ENCODE data around the gene MRGPRE.
"Not testable (repeated sequence)": the region's sequence is repeated elsewhere in the genome, so short reads cannot be mapped to it uniquely, and the experiment has no call there.

MRGPRE gene

GRCh38 chr11:3231851-3232744 lies at the start of gene MRGPRE:
Gene MRGPRE (minus strand): TSS chr11:3232417. CDS start chr11:3228799, 3,618 bp downstream.
- DNase-seq (ENCODE audit: low read depth, low spot score): no peak

- DNase-seq (ENCODE audit: low read depth, low spot score): not testable (repeated sequence)
These were observed 48.9 kb upstream of the MRGPRE start for GRCh38 chr11:3281146-3281545.

- DNase-seq (ENCODE audit: low read depth, low spot score): not testable (repeated sequence)
These were observed 48.4 kb upstream of the MRGPRE start for GRCh38 chr11:3280662-3281061.

- not testable (repeated sequence) for DNase-seq (ENCODE audit: low read depth, low spot score)
These were observed 46.7 kb upstream of the MRGPRE start for GRCh38 chr11:3278922-3279321.

GRCh38 chr11:3273629-3274028 lies 41.4 kb upstream of the MRGPRE start:
- DNase-seq (ENCODE audit: low read depth, low spot score): not testable (repeated sequence)

GRCh38 chr11:3262548-3262947 lies 30.3 kb upstream of the MRGPRE start:
- not testable (repeated sequence) for DNase-seq (ENCODE audit: low read depth, low spot score)

GRCh38 chr11:3261831-3262230 lies 29.6 kb upstream of the MRGPRE start:
- not testable (repeated sequence) for DNase-seq (ENCODE audit: low read depth, low spot score)

GRCh38 chr11:3257509-3257908 lies 25.3 kb upstream of the MRGPRE start:
- not testable (repeated sequence) for DNase-seq (ENCODE audit: low read depth, low spot score)

- DNase-seq (ENCODE audit: low read depth, low spot score): not testable (repeated sequence)
These were observed 23.0 kb upstream of the MRGPRE start for GRCh38 chr11:3255241-3255640.

- DNase-seq (ENCODE audit: low read depth, low spot score): not testable (repeated sequence)
These were observed 22.6 kb upstream of the MRGPRE start for GRCh38 chr11:3254773-3255172.

GRCh38 chr11:3245071-3245470 lies 12.9 kb upstream of the MRGPRE start:
- no peak for DNase-seq (ENCODE audit: low read depth, low spot score)

- no peak for DNase-seq (ENCODE audit: low read depth, low spot score)
These were observed 11.7 kb upstream of the MRGPRE start for GRCh38 chr11:3243880-3244279.

- no peak for DNase-seq (ENCODE audit: low read depth, low spot score)
These were observed 4.9 kb upstream of the MRGPRE start for GRCh38 chr11:3237119-3237518.

- DNase-seq (ENCODE audit: low read depth, low spot score): no peak
These were observed 2.6 kb upstream of the MRGPRE start for GRCh38 chr11:3234846-3235245.

- no peak for DNase-seq (ENCODE audit: low read depth, low spot score)
These were observed 739 bp upstream of the MRGPRE start for GRCh38 chr11:3232956-3233355.

GRCh38 chr11:3231550-3231850 lies 717 bp downstream of the MRGPRE start:
- DNase-seq (ENCODE audit: low read depth, low spot score): no peak

GRCh38 chr11:3230636-3231549 lies 1.3 kb downstream of the MRGPRE start:
- no peak for DNase-seq (ENCODE audit: low read depth, low spot score)

- DNase-seq (ENCODE audit: low read depth, low spot score): no peak
These were observed 2.3 kb downstream of the MRGPRE start for GRCh38 chr11:3229673-3230630.

- DNase-seq (ENCODE audit: low read depth, low spot score): no peak
These were observed 3.8 kb downstream of the MRGPRE start for GRCh38 chr11:3228445-3228829.

GRCh38 chr11:3227568-3228444 lies 4.4 kb downstream of the MRGPRE start:
- no peak for DNase-seq (ENCODE audit: low read depth, low spot score)
